Measurements from ENCODE around the gene CCDC171.

Gene CCDC171

GRCh38 chr9:15718423-15718822 lies 165.6 kb downstream of the CCDC171 start:
- no peak overlapping the region for H3K4me3 ChIP-seq (ENCODE audit: low read length)
- H3K36me3 ChIP-seq (ENCODE audit: control insufficient read depth, insufficient read depth, low read length), result no peaks in the 10 kb centered on the region
- no peak overlapping the region for H3K27ac ChIP-seq (ENCODE audit: low read depth, low read length)
- no peak overlapping the region for H3K9ac ChIP-seq (ENCODE audit: low read length)
- H3K27me3 ChIP-seq (ENCODE audit: control insufficient read depth, insufficient read depth, low read length), result no peaks in the 10 kb centered on the region
- H3K4me1 ChIP-seq (ENCODE audit: control insufficient read depth, insufficient read depth, low read length), result no peaks in the 10 kb centered on the region

- Histone ChIP-seq H3K36me3 (ENCODE audit: control insufficient read depth, insufficient read depth, low read length) (no peaks in the 10 kb centered on the region), H3K27me3 (ENCODE audit: control insufficient read depth, insufficient read depth, low read length) (no peaks in the 10 kb centered on the region), H3K4me1 (ENCODE audit: control insufficient read depth, insufficient read depth, low read length) (no peaks in the 10 kb centered on the region), H3K9ac (ENCODE audit: low read length) (no peak overlapping the region), H3K27ac (ENCODE audit: low read depth, low read length) (no peak overlapping the region), H3K4me3 (ENCODE audit: low read length) (no peak overlapping the region)
Observed at GRCh38 chr9:15720861-15721260, 168.0 kb downstream of the CCDC171 start.

- Histone ChIP-seq H3K36me3 (ENCODE audit: control insufficient read depth, insufficient read depth, low read length) (no peaks in the 10 kb centered on the region), H3K9ac (ENCODE audit: low read length) (no peak overlapping the region), H3K4me1 (ENCODE audit: control insufficient read depth, insufficient read depth, low read length) (no peaks in the 10 kb centered on the region), H3K27ac (ENCODE audit: low read depth, low read length) (no peak overlapping the region), H3K27me3 (ENCODE audit: control insufficient read depth, insufficient read depth, low read length) (no peaks in the 10 kb centered on the region), H3K4me3 (ENCODE audit: low read length) (no peak overlapping the region)
Observed at GRCh38 chr9:15722888-15723287, 170.0 kb downstream of the CCDC171 start.

- H3K27me3 ChIP-seq (ENCODE audit: control insufficient read depth, insufficient read depth, low read length), result no peaks in the 10 kb centered on the region
- no peaks in the 10 kb centered on the region for H3K4me1 ChIP-seq (ENCODE audit: control insufficient read depth, insufficient read depth, low read length)
Observed at GRCh38 chr9:15724016-15724415, 171.2 kb downstream of the CCDC171 start.

GRCh38 chr9:15724612-15725011 lies 171.8 kb downstream of the CCDC171 start:
- no peaks in the 10 kb centered on the region for H3K4me1 ChIP-seq (ENCODE audit: control insufficient read depth, insufficient read depth, low read length)
- H3K9ac ChIP-seq (ENCODE audit: low read length), result no peak overlapping the region
- H3K27me3 ChIP-seq (ENCODE audit: control insufficient read depth, insufficient read depth, low read length), result no peaks in the 10 kb centered on the region
- H3K27ac ChIP-seq (ENCODE audit: low read depth, low read length), result no peak overlapping the region
- no peaks in the 10 kb centered on the region for H3K36me3 ChIP-seq (ENCODE audit: control insufficient read depth, insufficient read depth, low read length)
- H3K4me3 ChIP-seq (ENCODE audit: low read length), result no peak overlapping the region

More at GRCh38 chr9:15724016-15724415, 171.2 kb downstream of the CCDC171 start:
- Histone ChIP-seq H3K4me3 (ENCODE audit: low read length) (no peak overlapping the region), H3K27ac (ENCODE audit: low read depth, low read length) (no peak overlapping the region), H3K9ac (ENCODE audit: low read length) (no peak overlapping the region), H3K36me3 (ENCODE audit: control insufficient read depth, insufficient read depth, low read length) (no peaks in the 10 kb centered on the region)

GRCh38 chr9:15725953-15726352 lies 173.1 kb downstream of the CCDC171 start:
- H3K9ac ChIP-seq (ENCODE audit: low read length), result no peak overlapping the region
- no peaks in the 10 kb centered on the region for H3K36me3 ChIP-seq (ENCODE audit: control insufficient read depth, insufficient read depth, low read length)
- no peak overlapping the region for H3K4me3 ChIP-seq (ENCODE audit: low read length)
- no peaks in the 10 kb centered on the region for H3K4me1 ChIP-seq (ENCODE audit: control insufficient read depth, insufficient read depth, low read length)
- no peaks in the 10 kb centered on the region for H3K27me3 ChIP-seq (ENCODE audit: control insufficient read depth, insufficient read depth, low read length)
- no peak overlapping the region for H3K27ac ChIP-seq (ENCODE audit: low read depth, low read length)

- H3K9ac ChIP-seq (ENCODE audit: low read length), result no peak overlapping the region
- no peak overlapping the region for H3K4me3 ChIP-seq (ENCODE audit: low read length)
- H3K4me1 ChIP-seq (ENCODE audit: control insufficient read depth, insufficient read depth, low read length), result no peaks in the 10 kb centered on the region
- H3K27me3 ChIP-seq (ENCODE audit: control insufficient read depth, insufficient read depth, low read length), result no peaks in the 10 kb centered on the region
- no peak overlapping the region for H3K27ac ChIP-seq (ENCODE audit: low read depth, low read length)
- H3K36me3 ChIP-seq (ENCODE audit: control insufficient read depth, insufficient read depth, low read length), result no peaks in the 10 kb centered on the region
Observed at GRCh38 chr9:15729507-15729906, 176.7 kb downstream of the CCDC171 start.

GRCh38 chr9:15735083-15735857 lies 182.4 kb downstream of the CCDC171 start:
- no peaks in the 10 kb centered on the region for H3K27me3 ChIP-seq (ENCODE audit: control insufficient read depth, insufficient read depth, low read length)
- no peak overlapping the region for H3K4me3 ChIP-seq (ENCODE audit: low read length)
- no peak overlapping the region for H3K9ac ChIP-seq (ENCODE audit: low read length)
- H3K36me3 ChIP-seq (ENCODE audit: control insufficient read depth, insufficient read depth, low read length), result no peaks in the 10 kb centered on the region
- no peak overlapping the region for H3K27ac ChIP-seq (ENCODE audit: low read depth, low read length)
- no peaks in the 10 kb centered on the region for H3K4me1 ChIP-seq (ENCODE audit: control insufficient read depth, insufficient read depth, low read length)

- Histone ChIP-seq H3K4me3 (ENCODE audit: low read length) (no peak overlapping the region), H3K27me3 (ENCODE audit: control insufficient read depth, insufficient read depth, low read length) (no peaks in the 10 kb centered on the region), H3K36me3 (ENCODE audit: control insufficient read depth, insufficient read depth, low read length) (no peaks in the 10 kb centered on the region), H3K4me1 (ENCODE audit: control insufficient read depth, insufficient read depth, low read length) (no peaks in the 10 kb centered on the region), H3K9ac (ENCODE audit: low read length) (no peak overlapping the region), H3K27ac (ENCODE audit: low read depth, low read length) (no peak overlapping the region)
Observed at GRCh38 chr9:15736569-15736968, 183.7 kb downstream of the CCDC171 start.

GRCh38 chr9:15738011-15738410 lies 185.2 kb downstream of the CCDC171 start:
- Histone ChIP-seq H3K4me1 (ENCODE audit: control insufficient read depth, insufficient read depth, low read length) (no peaks in the 10 kb centered on the region), H3K36me3 (ENCODE audit: control insufficient read depth, insufficient read depth, low read length) (no peaks in the 10 kb centered on the region), H3K9ac (ENCODE audit: low read length) (no peak overlapping the region), H3K27me3 (ENCODE audit: control insufficient read depth, insufficient read depth, low read length) (no peaks in the 10 kb centered on the region), H3K27ac (ENCODE audit: low read depth, low read length) (no peak overlapping the region), H3K4me3 (ENCODE audit: low read length) (no peak overlapping the region)

GRCh38 chr9:15741015-15741414 lies 188.2 kb downstream of the CCDC171 start:
- no peak overlapping the region for H3K9ac ChIP-seq (ENCODE audit: low read length)
- H3K27me3 ChIP-seq (ENCODE audit: control insufficient read depth, insufficient read depth, low read length), result no peaks in the 10 kb centered on the region
- no peak overlapping the region for H3K27ac ChIP-seq (ENCODE audit: low read depth, low read length)
- H3K4me3 ChIP-seq (ENCODE audit: low read length), result no peak overlapping the region
- H3K36me3 ChIP-seq (ENCODE audit: control insufficient read depth, insufficient read depth, low read length), result no peaks in the 10 kb centered on the region
- H3K4me1 ChIP-seq (ENCODE audit: control insufficient read depth, insufficient read depth, low read length), result no peaks in the 10 kb centered on the region

- no peaks in the 10 kb centered on the region for H3K36me3 ChIP-seq (ENCODE audit: control insufficient read depth, insufficient read depth, low read length)
- H3K9ac ChIP-seq (ENCODE audit: low read length), result no peak overlapping the region
- H3K27ac ChIP-seq (ENCODE audit: low read depth, low read length), result no peak overlapping the region
- H3K27me3 ChIP-seq (ENCODE audit: control insufficient read depth, insufficient read depth, low read length), result no peaks in the 10 kb centered on the region
- H3K4me1 ChIP-seq (ENCODE audit: control insufficient read depth, insufficient read depth, low read length), result no peaks in the 10 kb centered on the region
- no peak overlapping the region for H3K4me3 ChIP-seq (ENCODE audit: low read length)
Observed at GRCh38 chr9:15743512-15743911, 190.7 kb downstream of the CCDC171 start.

GRCh38 chr9:15744196-15744595 lies 191.4 kb downstream of the CCDC171 start:
- Histone ChIP-seq H3K27ac (ENCODE audit: low read depth, low read length) (no peak overlapping the region), H3K4me1 (ENCODE audit: control insufficient read depth, insufficient read depth, low read length) (no peaks in the 10 kb centered on the region), H3K9ac (ENCODE audit: low read length) (no peak overlapping the region), H3K36me3 (ENCODE audit: control insufficient read depth, insufficient read depth, low read length) (no peaks in the 10 kb centered on the region), H3K27me3 (ENCODE audit: control insufficient read depth, insufficient read depth, low read length) (no peaks in the 10 kb centered on the region), H3K4me3 (ENCODE audit: low read length) (no peak overlapping the region)
